Astrocyte of the spinal cord (primary cell): ENCODE results near the gene CBLIF.

ENCODE experiments used
- DNase-seq: peaks from one replicate; pipeline ENCODE4 v3.0.0; 2011; ENCODE audit warnings: low read depth, low spot score
- H3K4me3 ChIP-seq: 2 replicates; pipeline ENCODE4 v1.5.1; 2011; ENCODE audit warnings: low read depth, mild to moderate bottlenecking, low read length, moderate library complexity
- in situ Hi-C: cut with HindIII; loops from 2 replicates; pipeline ENCODE4 v1.10.0; 2017; ENCODE audit warnings: low sequenced_read_pairs
- TF ChIP-seq, protein P1 (sequence below): IDR thresholded peaks from 2 replicates; pipeline ENCODE4 v1.5.1; 2012; ENCODE audit warnings: low read depth, mild to moderate bottlenecking, low read length, inconsistent platforms

The CBLIF gene

DNA sequence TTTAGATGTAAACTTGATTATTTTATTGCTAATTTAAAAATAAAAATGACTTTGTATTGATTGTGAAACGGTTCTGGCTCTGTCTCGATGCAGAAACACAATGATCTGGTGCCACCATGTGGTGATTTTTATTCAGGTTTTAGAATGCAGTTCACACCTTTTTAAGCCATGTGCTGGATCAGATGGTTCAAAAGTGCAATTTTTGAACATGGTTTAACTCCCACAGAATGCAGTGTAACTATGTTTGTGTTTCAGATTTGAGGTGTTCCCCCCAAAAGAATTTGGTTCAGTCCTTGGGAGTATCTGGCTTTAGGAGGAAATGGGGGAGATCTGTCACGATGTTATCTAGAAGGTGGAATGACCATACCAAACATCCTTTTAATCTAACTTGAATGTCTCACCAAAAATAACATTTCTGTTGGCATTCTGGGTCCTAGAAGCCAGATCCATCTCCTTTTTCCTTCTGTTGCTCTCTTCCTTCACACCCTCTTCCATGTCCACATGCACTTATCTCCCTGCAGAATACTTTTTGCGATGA, 42.6 kb downstream of the CBLIF start:
- TF ChIP-seq, protein P1, sequence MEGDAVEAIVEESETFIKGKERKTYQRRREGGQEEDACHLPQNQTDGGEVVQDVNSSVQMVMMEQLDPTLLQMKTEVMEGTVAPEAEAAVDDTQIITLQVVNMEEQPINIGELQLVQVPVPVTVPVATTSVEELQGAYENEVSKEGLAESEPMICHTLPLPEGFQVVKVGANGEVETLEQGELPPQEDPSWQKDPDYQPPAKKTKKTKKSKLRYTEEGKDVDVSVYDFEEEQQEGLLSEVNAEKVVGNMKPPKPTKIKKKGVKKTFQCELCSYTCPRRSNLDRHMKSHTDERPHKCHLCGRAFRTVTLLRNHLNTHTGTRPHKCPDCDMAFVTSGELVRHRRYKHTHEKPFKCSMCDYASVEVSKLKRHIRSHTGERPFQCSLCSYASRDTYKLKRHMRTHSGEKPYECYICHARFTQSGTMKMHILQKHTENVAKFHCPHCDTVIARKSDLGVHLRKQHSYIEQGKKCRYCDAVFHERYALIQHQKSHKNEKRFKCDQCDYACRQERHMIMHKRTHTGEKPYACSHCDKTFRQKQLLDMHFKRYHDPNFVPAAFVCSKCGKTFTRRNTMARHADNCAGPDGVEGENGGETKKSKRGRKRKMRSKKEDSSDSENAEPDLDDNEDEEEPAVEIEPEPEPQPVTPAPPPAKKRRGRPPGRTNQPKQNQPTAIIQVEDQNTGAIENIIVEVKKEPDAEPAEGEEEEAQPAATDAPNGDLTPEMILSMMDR, result peak; percentile 49
- peak; percentile 70 for DNase-seq
- in situ Hi-C loops, result no loop called here
- no peak overlapping the region for H3K4me3 ChIP-seq

DNA sequence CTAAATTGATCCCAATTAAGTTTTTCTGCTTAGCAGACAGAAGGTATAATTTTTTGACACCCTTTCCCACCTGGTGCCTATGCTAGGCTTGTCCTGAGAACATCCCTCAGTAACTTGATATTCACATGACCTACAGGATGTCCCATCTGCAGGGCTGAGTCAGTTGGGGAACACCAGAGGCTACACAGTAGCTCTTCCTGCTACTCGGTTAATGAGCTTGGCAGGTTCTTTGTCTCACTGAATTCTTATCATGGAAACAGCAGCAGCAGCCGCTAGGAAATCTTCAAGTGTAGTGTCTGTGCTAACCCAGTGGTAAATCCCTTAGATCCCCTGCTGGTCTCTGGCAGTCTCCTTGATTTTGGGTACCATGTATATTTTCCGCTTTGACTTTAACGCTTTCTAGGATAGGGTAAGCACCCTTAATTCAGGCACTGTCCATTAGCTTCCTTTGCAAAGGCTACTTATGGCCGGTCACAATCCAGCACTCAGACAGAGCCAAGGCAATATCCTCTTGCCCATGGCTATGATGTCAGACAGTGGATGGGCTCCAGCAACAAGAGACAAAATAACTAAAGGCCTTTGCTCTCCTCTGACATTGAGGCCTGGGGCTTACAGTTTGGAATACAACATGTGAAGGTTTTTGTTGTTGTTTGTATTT, 43.2 kb downstream of the CBLIF start:
- no peak overlapping the region for H3K4me3 ChIP-seq
- in situ Hi-C loops, result no loop called here
- TF ChIP-seq, protein P1, result no peak
- peak; percentile 9 for DNase-seq

DNA sequence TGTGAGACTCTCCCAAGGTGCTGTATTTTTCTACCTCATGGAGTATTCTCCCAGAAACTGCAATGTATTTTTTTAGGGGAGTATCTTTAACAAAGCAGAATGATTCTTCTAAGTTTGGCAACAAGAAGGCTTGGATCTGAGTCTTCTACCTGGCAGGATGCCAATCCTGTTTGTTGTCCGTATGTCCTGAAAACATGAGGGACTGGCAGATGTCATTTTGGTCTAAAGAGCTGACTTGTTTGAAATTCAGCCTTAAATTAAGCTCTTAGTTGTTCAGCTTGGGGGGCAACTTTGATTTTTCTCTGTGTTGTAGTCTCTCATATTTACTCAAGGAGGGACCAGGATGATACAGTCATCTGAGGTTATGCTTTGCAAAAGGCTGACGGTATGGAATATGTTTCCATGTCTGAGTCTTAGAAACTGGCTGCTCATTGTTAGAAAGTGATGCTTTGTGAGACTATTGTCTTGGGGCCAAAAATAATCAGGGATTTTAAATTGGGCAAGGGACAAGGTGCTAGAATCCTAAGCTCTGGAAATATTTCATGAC, 44.1 kb downstream of the CBLIF start:
- TF ChIP-seq, protein P1, result no peak
- in situ Hi-C loops, result no loop called here
- no peak for DNase-seq
- no peak overlapping the region for H3K4me3 ChIP-seq

DNA sequence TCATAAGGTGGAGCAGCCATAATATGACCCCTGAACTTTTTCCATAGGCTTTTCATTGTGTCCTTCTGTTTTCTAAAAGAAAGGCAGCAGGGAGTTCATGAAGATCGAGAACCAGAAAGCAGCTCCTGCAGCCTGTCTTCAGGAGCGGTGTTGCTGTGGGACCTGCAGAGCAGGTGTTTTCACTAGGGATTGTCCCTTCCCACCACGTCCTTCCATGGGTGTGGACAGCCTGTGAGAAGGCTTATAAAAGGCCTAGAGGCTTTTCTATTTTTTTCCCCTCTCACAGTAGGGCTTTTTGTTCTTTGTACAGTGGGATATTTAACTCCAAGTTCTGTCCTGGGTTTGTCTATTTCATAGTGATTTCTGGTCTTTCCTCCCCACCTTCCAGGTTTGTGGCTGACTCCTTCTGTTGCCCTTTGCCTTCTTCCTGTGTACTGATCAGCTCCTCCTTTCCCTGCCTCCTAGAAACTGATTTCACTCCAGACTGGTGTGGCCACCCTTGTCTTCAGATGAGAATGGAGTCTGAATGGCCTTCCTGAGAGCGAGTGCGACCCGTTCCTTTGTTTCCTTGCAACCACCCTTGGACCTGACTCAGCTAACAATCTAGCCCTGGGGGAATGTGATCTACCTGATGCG, 44.8 kb downstream of the CBLIF start:
- TF ChIP-seq, protein P1, result no peak
- no peak for DNase-seq
- in situ Hi-C loops, result no loop called here

DNA sequence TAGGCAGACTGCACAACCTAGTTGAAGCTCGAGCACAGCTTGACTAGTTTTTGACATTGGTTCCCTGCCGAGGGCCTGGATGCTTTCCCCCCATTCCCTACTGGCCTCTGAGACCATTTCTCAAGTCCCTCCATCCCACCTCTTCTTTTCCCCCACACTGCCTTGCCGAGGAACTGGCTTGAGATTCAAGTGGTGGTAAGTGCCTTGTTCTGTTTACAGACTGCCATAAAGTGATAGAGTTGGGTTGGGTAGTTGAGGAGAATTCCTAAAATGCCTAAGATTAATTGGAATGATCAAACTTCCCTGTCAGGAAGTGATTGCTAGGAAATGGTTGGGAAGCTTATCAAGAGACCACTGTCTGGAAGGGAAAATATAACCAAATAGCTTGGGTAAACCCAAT, 50.9 kb downstream of the CBLIF start:
- TF ChIP-seq, protein P1, result no peak
- H3K4me3 ChIP-seq, result no peak overlapping the region
- in situ Hi-C loops, result no loop called here
- DNase-seq, result no peak

More for the DNA sequence above, 44.8 kb downstream of the CBLIF start:
- no peak overlapping the region for H3K4me3 ChIP-seq

DNA sequence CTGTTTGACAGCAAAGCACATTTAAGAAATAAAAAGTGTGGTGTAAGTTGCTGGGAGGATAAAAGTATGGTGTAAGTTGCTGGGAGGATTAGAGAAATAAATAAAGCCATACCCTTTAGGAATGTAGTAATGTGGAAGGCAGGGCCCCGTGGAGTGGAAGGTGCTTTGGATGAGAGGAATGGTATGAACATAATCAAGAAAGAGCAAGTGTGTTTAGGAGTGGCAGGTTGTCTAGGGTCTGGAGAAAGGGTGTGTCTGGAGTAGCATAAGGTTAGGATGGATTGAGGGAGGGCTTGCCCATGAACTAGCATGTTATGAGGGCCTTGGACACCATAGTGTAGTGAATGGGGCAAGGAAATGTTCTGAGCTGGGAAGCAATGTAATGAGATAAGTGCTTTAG, 52.8 kb downstream of the CBLIF start:
- DNase-seq, result no peak
- no peak overlapping the region for H3K4me3 ChIP-seq
- TF ChIP-seq, protein P1, result no peak
- in situ Hi-C loops, result no loop called here
